T47D (cell line): ENCODE measurements around the gene GTPBP4.

Experiments
- DNase-seq, 2 experiments: peaks; one replicate each; pipeline versions ENCODE4 v3.0.0 to v3.0.0-alpha.2; 2011 to 2012; ENCODE audit warnings: low read depth in 1 of 2, low spot score in 1 of 2
- JUND ChIP-seq: IDR thresholded peaks from 2 replicates; pipeline ENCODE4 v1.6.1; 2012; ENCODE audit warnings: low read depth
- in situ Hi-C: cut with HindIII; loops from 2 replicates; pipeline ENCODE4 v1.10.0; 2016; ENCODE audit warnings: low sequenced_read_pairs, low pct_unique_long_range_greater_than_20kb

The GTPBP4 gene

DNA sequence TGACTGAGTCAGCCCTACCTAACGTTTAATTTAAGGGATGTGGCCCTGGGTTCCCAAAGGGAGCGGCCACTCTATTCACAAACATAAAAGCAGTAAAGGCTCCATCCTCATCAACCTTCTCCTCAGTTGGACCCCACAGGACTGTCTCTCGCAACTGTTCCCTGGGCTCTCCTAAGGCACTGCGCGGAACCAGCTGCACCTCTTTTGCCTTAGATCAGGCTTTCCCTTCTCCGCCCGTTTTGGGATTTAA lies 689 bp upstream of the GTPBP4 start:
- TF ChIP-seq JUND, result no peak
- in situ Hi-C loops, result no loop called here
- no peak for DNase-seq

- in situ Hi-C loops, result no loop called here
- no peak for TF ChIP-seq JUND
- DNase-seq, result no peak
Measured at GRCh38 chr10:988667-989545, 672 bp downstream of the GTPBP4 start.

DNA sequence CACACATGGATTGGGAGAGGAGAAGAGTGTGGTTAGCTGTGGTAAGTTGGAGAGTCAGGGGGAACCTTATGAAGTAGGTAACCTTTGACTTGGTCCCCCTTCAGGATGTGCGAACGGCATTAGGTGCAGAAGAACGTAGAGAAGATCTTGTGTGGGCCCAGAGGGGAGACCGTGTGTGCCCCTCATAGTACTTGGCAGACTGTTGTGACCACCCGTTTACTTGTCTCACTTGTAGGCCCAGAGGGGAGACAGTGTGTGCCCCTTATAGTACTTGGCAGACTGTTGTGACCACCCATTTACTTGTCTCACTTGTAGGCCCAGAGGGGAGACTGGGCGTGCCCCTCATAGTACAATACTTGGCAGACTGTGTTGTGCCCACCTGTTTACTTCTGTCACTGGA lies 2.6 kb downstream of the GTPBP4 start:
- in situ Hi-C loops, result no loop called here
- TF ChIP-seq JUND, result no peak

DNA sequence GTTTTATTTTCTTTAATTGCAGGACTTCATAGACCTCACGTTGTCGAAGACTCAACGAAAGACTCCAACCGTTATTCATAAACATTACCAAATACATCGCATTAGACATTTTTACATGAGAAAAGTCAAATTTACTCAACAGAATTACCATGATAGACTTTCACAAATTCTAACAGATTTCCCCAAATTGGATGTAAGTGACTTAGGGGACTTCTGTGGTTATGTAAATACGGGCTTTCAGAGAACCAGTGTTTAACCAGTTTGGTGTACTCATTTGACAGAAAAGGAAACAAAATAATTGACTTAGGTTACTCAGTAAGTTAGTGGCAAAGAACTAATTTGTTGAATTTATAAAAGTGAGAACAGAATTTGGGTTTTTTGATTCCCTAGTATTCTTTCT lies 4.2 kb downstream of the GTPBP4 start:
- no peak for DNase-seq
- in situ Hi-C loops, result no loop called here
- no peak for TF ChIP-seq JUND

More for the DNA sequence above, 2.6 kb downstream of the GTPBP4 start:
- DNase-seq, result no peak

- in situ Hi-C loops, result no loop called here
- TF ChIP-seq JUND, result no peak
- no peak for DNase-seq
Measured at GRCh38 chr10:992871-993270, 4.6 kb downstream of the GTPBP4 start.

DNA sequence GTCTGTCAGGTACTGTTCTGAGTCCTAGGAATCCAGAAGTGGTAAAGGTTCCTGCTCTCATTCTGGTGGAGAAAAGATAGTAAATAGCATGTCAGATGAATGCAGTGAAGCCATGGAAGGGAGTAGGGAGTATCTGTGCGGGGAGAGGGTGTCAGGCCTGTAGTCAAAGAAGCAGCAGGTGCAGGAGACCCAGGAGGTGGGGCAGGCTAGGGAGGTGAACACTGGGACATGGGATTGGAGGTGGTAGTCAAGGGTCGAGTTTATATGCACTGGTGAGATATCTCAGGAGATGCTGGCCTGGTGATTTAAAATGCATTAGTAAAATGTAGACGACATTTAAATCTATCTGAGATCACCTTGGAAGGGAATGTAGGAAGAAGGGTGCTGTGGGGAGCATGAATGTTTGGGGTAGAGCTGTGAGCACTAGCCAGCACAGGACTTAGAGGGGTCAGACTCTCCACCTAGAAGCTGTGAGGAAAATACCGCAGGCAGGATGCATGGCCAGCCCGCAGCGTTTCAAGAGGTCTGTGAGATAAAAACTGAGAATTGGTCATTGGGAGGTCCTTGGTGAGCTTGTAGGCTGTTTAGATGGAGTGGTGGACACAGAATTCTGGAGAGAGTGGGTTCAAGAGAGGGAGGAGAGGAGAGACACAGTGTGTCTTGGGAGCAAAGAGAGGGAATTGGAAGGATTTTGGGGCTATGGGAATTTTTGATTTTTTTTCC lies 6.8 kb downstream of the GTPBP4 start:
- DNase-seq, result no peak
- in situ Hi-C loops, result no loop called here
- no peak for TF ChIP-seq JUND

DNA sequence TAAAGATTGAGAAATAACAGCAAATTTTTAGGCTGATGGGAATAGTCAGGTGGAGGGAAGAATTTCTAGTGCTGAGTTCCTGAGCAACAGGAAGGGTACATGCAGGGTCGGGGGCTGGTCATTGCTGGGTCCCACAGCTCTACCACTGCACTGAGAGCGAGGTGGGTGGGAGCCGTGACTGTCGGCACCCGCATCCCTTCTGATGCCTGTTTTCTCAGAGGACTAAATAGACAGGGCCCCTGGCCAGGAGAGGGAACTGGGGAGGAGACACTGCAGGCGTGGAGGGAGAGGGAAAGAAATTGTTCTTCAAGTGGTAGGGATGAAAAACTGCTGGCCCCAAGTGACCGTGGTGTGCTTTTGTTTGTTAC lies 7.3 kb downstream of the GTPBP4 start:
- in situ Hi-C loops, result no loop called here
- DNase-seq, result no peak
- no peak for TF ChIP-seq JUND

DNA sequence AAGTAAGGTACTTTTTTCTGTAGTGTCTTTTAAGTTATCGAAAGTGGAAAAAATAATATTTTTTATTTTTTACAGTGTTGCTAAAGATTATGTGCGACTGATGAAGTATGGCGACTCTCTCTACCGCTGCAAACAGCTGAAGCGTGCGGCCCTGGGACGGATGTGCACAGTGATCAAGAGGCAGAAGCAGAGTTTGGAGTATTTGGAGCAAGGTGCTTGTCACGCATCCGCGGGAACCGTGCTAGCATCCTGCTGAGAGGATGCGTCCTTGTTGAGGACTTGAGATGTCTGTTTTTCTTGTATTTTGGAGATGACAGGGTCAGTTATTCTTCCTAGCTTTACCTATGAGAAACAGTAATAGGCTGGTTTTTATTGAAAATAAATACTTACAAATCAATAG lies 7.8 kb downstream of the GTPBP4 start:
- in situ Hi-C loops, result no loop called here
- DNase-seq, result no peak
- no peak for TF ChIP-seq JUND

DNA sequence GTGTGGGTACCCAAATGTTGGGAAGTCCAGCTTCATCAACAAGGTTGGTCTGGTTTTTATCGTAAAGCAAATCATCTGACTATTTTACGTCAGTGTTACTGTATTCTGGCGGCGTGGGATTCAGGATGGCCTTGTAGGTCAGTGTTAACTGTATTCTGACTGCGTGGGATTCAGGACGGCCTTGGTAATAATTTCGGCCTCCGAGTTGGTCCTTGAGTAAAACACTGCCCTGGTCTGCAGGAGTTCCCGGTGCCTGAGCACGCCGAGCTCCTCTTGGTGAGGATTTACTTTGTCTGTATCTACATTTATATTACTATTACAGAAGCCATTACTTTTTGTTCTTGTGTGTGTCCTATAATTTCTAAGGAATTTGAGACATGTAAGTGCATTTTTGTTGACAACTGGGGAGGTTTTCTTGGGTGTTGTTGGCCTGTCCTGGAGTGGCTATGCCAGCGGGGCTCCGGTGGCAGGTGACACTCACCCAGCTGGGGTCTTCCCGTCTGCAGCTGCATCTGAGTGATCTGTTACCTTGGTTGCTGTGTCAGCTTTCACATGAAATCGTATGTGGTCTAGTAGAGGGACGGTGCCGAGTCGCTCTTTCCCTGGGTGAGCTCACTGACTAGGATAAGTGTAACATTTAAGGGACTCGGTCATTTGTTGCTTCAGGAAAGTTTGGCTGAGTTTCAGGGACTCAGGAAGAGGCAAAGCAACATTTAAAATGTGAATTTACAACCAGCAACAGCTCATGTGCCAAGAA lies 9.2 kb downstream of the GTPBP4 start:
- in situ Hi-C loops, result no loop called here
- TF ChIP-seq JUND, result no peak
- DNase-seq, result no peak

DNA sequence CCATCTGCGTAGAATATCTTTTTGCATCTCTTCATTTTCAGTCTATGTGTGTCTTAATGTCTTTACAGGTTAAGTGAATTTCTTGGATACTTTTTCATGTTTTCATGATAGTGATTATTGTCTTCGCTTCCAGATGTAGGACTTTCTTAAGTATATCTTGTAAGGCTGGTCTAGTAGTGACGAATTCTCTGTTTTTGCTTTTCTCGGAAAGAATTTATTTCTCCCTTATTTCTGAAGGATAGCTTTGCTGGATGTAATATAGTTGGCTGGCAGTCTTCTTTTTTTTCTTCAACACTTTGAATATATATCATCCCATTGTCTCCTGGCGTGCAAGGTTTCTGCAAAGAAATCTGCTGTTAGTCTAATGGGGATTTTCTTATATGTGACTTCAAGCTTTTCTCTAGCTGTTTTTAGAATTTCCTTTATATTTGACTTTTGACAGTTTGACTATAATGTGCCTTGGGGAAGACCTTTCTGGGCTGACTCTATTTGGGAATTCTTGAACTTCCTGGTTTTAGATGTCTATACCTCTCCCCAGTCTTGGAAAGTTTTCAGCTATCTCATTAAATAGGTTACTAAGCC lies 14.3 kb downstream of the GTPBP4 start:
- no peak for TF ChIP-seq JUND
- DNase-seq, result no peak
- in situ Hi-C loops, result no loop called here

GRCh38 chr10:1003884-1004670 lies 15.8 kb downstream of the GTPBP4 start:
- DNase-seq, result no peak
- no peak for TF ChIP-seq JUND
- in situ Hi-C loops, result no loop called here

DNA sequence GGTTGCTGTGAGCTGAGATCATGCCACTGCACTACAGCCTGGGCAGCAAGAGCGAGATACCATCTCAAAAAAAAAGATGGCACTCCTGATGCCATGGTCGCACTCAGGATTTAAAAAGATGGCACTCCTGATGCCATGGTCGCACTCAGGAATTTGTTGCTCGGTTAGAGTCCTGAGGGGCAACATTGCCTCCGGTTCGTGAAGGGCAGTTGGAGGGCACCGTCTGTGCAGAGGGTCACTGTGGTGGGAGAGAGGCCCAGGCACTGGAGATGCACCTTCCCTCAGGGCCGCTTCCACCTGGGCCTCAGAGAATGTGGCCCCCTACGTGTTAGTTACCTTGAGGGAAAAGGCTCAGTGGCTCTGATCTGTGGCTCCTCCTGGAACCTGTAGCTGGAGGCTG lies 18.3 kb downstream of the GTPBP4 start:
- DNase-seq, result no peak
- in situ Hi-C loops, result no loop called here
- TF ChIP-seq JUND, result no peak
